Gastrocnemius medialis (tissue), 4 donors: ENCODE data around the gene PDE4B.

Source experiments
- POLR2A ChIP-seq, 2 donors: fragments of 450-650 bp; IDR thresholded peaks; one replicate each; pipeline ENCODE4 v1.6.1; 2017; ENCODE audit warnings: antibody characterized with exemption in 2 of 2, mild to moderate bottlenecking in 2 of 2, moderate library complexity in 2 of 2
- TF ChIP-seq, protein P1 (sequence below), 5 experiments: fragments of 450-650 bp in 3 of 5; fragments of 200-600 bp in 2 of 5; sonication (generic) in 2 of 5; IDR thresholded peaks in 4 of 5; conservative IDR thresholded peaks in 1 of 5; 1 replicate in 4 of 5; 2 replicates in 1 of 5; pipeline ENCODE4 v1.5.1; 2016 to 2019; ENCODE audit warnings: antibody characterized with exemption in 5 of 5, mild to moderate bottlenecking in 3 of 5, moderate library complexity in 3 of 5

DNA sequence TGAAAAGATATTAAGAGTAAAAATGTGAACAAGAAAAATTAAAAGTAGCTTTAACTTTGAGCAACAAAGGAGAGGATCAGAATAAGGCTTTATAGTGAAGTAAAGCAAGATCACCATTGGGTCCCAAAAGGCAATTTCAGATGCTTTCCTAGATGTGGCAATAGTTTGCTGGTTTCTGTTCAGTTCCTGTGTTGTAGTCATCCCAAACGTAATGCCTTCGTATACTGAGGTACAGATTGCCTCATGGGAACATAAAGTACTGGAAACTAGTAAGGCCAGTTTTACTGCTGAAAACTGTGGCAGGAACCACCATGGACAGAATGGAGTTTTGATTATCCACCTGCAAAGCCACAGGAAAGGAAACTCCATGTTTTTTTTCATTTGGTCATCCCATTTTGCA is 457.8 kb downstream of the PDE4B start:
- TF ChIP-seq, protein P1, sequence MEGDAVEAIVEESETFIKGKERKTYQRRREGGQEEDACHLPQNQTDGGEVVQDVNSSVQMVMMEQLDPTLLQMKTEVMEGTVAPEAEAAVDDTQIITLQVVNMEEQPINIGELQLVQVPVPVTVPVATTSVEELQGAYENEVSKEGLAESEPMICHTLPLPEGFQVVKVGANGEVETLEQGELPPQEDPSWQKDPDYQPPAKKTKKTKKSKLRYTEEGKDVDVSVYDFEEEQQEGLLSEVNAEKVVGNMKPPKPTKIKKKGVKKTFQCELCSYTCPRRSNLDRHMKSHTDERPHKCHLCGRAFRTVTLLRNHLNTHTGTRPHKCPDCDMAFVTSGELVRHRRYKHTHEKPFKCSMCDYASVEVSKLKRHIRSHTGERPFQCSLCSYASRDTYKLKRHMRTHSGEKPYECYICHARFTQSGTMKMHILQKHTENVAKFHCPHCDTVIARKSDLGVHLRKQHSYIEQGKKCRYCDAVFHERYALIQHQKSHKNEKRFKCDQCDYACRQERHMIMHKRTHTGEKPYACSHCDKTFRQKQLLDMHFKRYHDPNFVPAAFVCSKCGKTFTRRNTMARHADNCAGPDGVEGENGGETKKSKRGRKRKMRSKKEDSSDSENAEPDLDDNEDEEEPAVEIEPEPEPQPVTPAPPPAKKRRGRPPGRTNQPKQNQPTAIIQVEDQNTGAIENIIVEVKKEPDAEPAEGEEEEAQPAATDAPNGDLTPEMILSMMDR (IDR thresholded peaks at IDR 0.05 in 4 of 5, conservative IDR thresholded peaks at IDR 0.05 in 1 of 5): no peak
- no peak for TF ChIP-seq POLR2A (IDR thresholded peaks at IDR 0.05)
